HuH-7 (cell line): ENCODE data around the gene POLK.
"Not testable (repeated sequence)": the region's sequence is repeated elsewhere in the genome, so short reads cannot be mapped to it uniquely, and the experiment has no call there.

Source experiments
- DNase-seq: peaks from one replicate; pipeline ENCODE4 v3.0.0; 2011; ENCODE audit warnings: low spot score

Gene POLK

GRCh38 chr5:75511435-75512382, at the start of gene POLK, which contains the start of gene CERT1:
Gene POLK, plus strand, starts transcription at chr5:75511891.
Gene CERT1, minus strand, starts transcription at chr5:75511629. Its CDS starts 422 bp downstream, at chr5:75511207.
- DNase-seq: peak; percentile 95

GRCh38 chr5:75463726-75464125, 48.0 kb upstream of the POLK start:
- DNase-seq: no peak

GRCh38 chr5:75465480-75465879, 46.2 kb upstream of the POLK start:
- no peak for DNase-seq

GRCh38 chr5:75466006-75466716, 45.5 kb upstream of the POLK start:
- DNase-seq: no peak

- DNase-seq: no peak
Observed at GRCh38 chr5:75468593-75468992, 43.1 kb upstream of the POLK start.

DNA sequence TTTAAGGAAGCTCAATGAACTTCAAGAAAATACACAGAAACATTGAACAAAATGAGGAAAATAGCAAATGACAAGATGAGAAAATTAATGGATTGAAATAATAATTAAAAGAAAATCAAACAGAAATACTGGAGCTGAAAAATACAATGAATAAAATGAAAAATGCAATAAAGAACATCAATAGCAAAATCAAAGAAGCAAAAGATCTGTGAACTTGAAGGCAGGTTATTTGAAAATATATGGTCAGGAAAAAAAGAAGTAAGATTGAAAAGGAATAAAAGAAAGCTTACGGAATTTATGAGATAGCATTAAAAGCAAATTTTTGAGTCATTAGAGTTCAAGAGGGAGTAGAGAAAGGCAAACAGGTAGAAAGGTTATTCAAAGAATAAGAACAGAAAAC, 42.7 kb upstream of the POLK start:
- DNase-seq: no peak

- DNase-seq: no peak
Observed at GRCh38 chr5:75471193-75471592, 40.5 kb upstream of the POLK start.

- DNase-seq: no peak
Observed at GRCh38 chr5:75472973-75473372, 38.7 kb upstream of the POLK start.

DNA sequence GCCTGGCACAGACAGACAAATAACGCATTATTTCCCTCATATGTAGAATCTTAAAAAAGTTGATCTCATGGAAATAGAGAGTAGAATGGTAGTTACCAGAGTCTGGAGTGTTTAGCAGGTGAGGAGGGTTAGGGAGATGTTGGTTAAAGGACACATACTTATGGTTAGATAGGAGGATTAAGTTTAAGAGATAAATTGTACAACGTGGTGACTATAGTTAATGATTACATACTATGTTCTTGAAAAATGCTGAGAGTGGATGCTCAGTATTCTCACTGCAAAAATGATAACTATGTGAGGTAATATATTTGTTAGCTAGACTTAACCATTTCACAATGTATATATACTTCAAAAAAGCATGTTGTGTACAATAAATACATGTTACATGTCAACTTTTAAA, 38.2 kb upstream of the POLK start:
- DNase-seq: no peak

DNA sequence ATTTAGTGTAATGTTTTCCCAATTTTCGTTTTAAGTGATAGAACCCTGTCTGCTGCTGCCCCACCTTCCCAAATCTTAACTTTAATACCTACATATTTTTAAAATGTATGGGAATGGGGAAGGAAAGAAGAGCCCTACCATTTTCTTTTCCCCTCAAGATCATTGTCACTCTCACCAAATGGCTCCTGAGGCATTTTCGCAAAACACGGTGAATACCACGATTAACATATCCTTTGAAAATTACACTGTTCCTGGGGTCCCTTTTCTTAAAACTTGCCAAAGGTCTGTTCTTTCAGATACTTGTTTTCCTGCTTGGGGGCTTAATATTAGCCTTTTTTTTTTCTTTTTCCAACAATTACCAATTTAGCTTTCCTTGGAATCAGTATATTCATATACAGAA, 36.3 kb upstream of the POLK start:
- no peak for DNase-seq

GRCh38 chr5:75481024-75481423, 30.7 kb upstream of the POLK start:
- no peak for DNase-seq

DNA sequence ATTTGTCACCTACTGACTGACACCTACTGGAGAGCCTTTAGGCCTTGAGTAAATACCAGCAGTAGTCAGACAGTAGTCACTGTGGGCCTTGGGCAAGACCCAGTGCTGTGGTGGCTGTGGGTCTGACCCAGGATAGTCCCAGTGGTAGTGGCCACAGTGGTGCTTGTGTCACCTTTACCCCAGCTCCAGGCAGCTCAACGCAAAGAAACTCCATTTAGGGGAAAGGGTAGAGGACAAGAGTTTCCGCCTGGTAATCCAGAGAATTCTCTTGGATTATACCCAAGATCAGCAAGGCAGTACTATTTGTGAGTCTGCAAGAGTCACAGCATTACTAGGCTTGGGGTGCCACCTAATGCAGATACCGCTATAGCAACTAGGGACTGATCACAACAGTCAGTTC, 29.2 kb upstream of the POLK start:
- no peak for DNase-seq

DNA sequence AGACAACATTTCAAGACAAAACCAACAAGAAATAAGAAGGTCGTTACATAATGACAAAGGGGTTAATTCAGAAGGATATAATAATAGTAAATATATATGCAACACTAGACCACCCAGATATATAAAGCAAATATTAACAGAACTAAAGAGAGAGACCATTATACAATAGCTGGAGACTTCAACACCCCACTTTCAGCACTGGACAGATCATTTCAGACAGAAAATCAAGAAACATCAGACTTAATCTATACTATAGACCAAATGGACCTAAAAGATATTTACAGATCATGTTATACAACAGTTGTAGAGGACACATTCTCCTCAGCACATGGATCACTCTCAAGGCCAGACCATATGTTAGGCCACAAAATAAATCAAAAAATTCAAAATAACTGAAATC, 27.1 kb upstream of the POLK start:
- no peak for DNase-seq

DNA sequence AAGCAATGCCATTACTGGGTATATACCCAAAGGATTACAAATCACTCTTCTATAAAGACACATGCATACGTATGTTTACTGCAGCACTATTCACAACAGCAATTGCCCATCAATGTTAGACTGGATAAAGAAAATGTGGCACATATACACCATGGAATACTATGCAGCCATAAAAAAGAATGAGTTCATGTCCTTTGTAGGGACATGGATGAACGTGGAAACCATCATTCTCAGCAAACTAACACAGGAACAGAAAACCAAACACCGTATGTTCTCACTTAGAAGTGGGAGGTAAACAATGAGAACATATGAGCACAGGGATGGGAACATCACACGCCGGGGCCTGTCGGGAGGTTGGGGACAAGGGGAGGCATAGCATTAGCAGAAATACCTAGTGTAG, 21.8 kb upstream of the POLK start:
- DNase-seq: not testable (repeated sequence)

DNA sequence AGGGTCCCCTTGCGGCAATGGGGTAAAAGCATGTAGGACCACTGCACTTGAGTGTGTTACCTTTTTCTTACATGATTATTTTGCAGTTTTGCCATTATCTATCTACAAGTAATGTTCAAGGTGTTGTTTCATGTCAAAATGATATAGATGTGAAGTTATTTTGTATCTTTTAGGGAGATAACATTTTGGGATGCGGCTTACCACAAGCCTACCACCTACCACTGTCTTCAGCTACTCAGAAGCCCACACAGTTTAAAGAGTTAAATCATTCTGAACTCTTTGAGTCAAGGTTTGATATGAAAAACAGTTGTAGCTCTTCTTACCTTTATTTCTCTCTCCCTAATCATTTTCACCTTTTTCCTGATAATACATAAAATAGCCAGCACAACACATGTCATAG, 20.1 kb upstream of the POLK start:
- DNase-seq: no peak

GRCh38 chr5:75496026-75496425, 15.7 kb upstream of the POLK start:
- DNase-seq: no peak

- DNase-seq: no peak
Observed at GRCh38 chr5:75498208-75498777, 13.4 kb upstream of the POLK start.

DNA sequence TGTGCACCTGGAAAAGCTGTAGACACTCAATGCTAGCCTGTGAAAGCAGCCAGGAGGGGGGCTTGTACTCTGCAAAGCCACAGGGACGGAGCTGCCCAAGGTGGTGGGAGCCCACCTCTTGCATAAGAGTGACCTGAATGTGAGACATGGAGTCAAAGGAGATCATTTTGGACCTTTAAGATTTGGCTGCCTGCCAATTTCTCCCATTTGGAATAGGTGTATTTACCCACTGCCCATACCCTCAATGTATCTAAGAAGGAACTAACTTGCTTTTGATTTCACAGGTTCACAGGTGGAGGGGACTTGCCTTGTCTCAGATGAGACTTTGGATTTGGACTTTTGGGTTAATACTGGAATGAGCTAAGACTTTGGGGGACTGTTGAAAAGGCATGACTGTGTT, 12.8 kb upstream of the POLK start:
- not testable (repeated sequence) for DNase-seq

GRCh38 chr5:75505112-75505511, 6.6 kb upstream of the POLK start:
- not testable (repeated sequence) for DNase-seq

DNA sequence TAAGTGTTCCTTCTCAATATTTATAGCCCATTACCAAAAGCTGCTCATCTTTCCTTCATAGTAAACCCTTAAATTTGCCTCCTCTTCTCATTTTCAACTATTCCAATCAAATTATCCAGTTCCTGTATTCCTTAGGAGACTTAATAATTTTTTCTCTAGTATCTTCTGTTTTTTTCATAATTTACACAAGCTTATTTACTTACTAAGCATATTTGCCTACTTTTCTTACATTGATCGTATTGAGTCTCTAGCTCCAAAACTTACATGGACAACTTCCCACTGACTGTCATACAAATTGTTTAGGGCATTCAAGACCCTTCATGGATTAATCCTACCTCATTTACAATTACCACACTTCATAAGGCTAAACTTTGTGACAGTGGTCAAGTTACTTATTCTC, 3.9 kb upstream of the POLK start:
- DNase-seq: no peak

DNA sequence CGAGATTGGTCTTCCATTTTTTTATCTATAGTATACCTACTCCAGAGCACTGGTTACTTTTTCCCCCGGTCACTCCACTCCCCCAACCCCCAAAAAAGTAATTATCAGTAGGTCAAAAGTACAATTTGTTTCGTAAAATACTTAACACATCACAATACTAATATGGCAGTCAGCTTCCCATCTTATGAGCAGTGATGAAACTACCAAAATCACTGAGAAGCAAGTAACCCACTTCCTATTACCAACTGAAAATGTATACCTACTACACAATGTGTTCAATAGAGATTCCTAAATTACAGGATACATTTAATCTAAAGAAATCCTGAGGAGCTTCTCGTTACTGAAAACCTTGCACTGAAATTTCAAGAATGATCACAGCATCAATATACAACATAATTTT, 2.1 kb upstream of the POLK start:
- no peak for DNase-seq

- no peak for DNase-seq
Observed at GRCh38 chr5:75509956-75510355, 1.7 kb upstream of the POLK start.

DNA sequence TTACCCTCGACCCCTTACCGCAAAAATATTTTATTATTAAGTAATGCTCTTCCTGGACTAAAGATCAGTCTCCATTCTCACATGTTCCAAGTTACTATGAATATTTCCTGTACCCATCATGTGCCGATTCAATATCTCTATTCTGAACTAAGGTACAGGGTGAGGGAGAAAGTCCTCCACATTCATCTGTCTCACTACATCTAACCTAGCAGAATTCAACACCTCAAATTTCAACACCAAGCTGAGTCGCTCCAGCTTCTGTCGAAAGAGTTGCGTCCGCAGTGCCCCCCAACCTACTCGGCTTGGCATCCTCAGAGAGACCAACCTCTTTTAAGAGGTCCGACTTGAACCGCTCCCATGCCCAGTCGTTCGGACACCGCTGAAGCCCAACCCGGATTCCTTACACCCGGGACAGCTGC, 1.3 kb upstream of the POLK start:
- DNase-seq: no peak
